CD8-positive, alpha-beta memory T cell (primary cell): ENCODE measurements around the gene GPRC5D. TPM values are rescaled to one million over a fixed set of nuclear protein-coding genes. Genes with fewer than 3 reads are reported as not detected.

Experiments used
- CTCF ChIA-PET: fragments of 350-600 bp; sonication (Branson Sonifier 250); formaldehyde crosslinking; loops from one replicate; lab custom pipeline; 2021; ENCODE audit warnings: antibody characterized with exemption; lab: Charles Lee
- POLR2A ChIA-PET: fragments of 350-600 bp; sonication (Branson Sonifier 250); formaldehyde crosslinking; loops from one replicate; lab custom pipeline; 2021; ENCODE audit warnings: antibody characterized with exemption; lab: Charles Lee
- DNase-seq, 5 donors: peaks; one replicate each; pipeline versions ENCODE4 v3.0.0 to v3.0.0-alpha.2; 2020 to 2022; ENCODE audit warnings: mixed read lengths in 1 of 5
- H3K27ac ChIP-seq: one replicate; pipeline ENCODE4 v1.7.0; 2013; ENCODE audit warnings: low read depth, mild to moderate bottlenecking, low read length, moderate library complexity
- H3K27me3 ChIP-seq: 2 replicates; pipeline ENCODE4 v1.7.0; 2013; ENCODE audit warnings: low read length, mild to moderate bottlenecking; ENCODE audit not compliant: insufficient read depth, poor library complexity, severe bottlenecking
- H3K36me3 ChIP-seq: 2 replicates; pipeline ENCODE4 v1.7.0; 2013; ENCODE audit warnings: mild to moderate bottlenecking, low read length, moderate library complexity; ENCODE audit not compliant: insufficient read depth
- H3K4me1 ChIP-seq: 2 replicates; pipeline ENCODE4 v1.7.0; 2013; ENCODE audit warnings: mild to moderate bottlenecking, low read length, moderate library complexity; ENCODE audit not compliant: insufficient read depth
- H3K4me3 ChIP-seq: 2 replicates; pipeline ENCODE4 v1.7.0; 2013; ENCODE audit warnings: mild to moderate bottlenecking, low read length
- H3K9me3 ChIP-seq: 2 replicates; pipeline ENCODE4 v1.7.0; 2013; ENCODE audit warnings: mild to moderate bottlenecking, low read length
- H3K27ac Mint-ChIP-seq, 8 donors: one replicate each; pipeline ENCODE4 v1.8.0; 2020 to 2021; ENCODE audit warnings: mixed read lengths in 8 of 8, mild to moderate bottlenecking in 6 of 8, inconsistent platforms in 3 of 8, moderate library complexity in 3 of 8
- H3K27me3 Mint-ChIP-seq, 2 donors: one replicate each; pipeline ENCODE4 v1.8.0; 2020 to 2021; ENCODE audit warnings: mixed read lengths in 2 of 2, mild to moderate bottlenecking in 1 of 2, moderate library complexity in 1 of 2
- H3K36me3 Mint-ChIP-seq, 3 donors: one replicate each; pipeline ENCODE4 v1.8.0; 2020 to 2021; ENCODE audit warnings: mixed read lengths in 3 of 3, inconsistent platforms in 1 of 3, mild to moderate bottlenecking in 1 of 3
- H3K4me1 Mint-ChIP-seq, 3 donors: one replicate each; pipeline ENCODE4 v1.8.0; 2020 to 2021; ENCODE audit warnings: mixed read lengths in 3 of 3, inconsistent platforms in 1 of 3, mild to moderate bottlenecking in 1 of 3
- H3K4me3 Mint-ChIP-seq, 7 donors: one replicate each; pipeline ENCODE4 v1.8.0; 2020 to 2021; ENCODE audit warnings: mixed read lengths in 7 of 7, mild to moderate bottlenecking in 6 of 7, moderate library complexity in 4 of 7, inconsistent platforms in 2 of 7
- H3K9me3 Mint-ChIP-seq, 5 donors: one replicate each; pipeline ENCODE4 v1.8.0; 2020 to 2022; ENCODE audit warnings: mixed read lengths in 5 of 5, mild to moderate bottlenecking in 3 of 5, moderate library complexity in 2 of 5, inconsistent platforms in 1 of 5
- polyA plus RNA-seq: library from polyadenylated mRNA; unstranded; fragments of 300-500 nt; fragmentation: Illumina TruSeq; gene quantifications from one replicate; pipeline ENCODE4 v1.2.3, GENCODE V29; 2021
- total RNA-seq, 2 experiments: library from RNA; stranded (reverse); gene quantifications; one replicate each; pipeline ENCODE4 v1.2.3, GENCODE V29; 2021

The GPRC5D gene
- total and polyA plus RNA-seq, 3 experiments from 2014 or later: 0.35 TPM; not detected in 2

DNA sequence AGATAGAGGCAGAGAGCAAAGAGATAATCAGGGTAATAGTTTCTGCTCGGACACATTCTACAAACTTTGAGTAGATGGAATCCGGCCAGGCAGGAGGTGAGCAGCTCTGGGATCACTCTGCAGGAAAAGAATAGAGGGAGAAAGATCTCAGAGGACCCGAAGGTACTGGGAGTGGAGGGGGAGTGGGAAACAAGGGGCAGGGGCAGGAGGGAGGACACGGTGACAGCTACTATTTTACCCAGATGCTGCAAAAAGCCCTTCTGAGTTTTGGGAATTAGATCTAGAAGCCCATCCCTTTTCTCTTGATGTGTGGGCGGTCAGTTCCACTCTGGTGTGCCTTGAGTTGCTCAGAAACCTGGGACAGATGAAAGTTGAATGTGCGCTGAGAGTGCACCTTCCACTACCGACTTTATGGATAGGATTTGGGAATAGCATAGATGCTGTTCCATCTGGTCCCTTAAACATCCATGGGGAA lies 60.1 kb downstream of the GPRC5D start:
- Mint-ChIP-seq H3K4me1 (peaks cover 8 to 20% (median 10%) of the 10 kb centered on the region in 3 donors), H3K27ac (no peak overlapping the region), H3K36me3 (no peaks in the 10 kb centered on the region), H3K9me3 (no peaks in the 10 kb centered on the region), H3K27me3 (peaks cover 31 to 72% of the 10 kb centered on the region in 2 donors), H3K4me3 (peak overlapping the region in 2 of 7 donors; percentile 29 to 77)
- Histone ChIP-seq H3K27ac (no peak overlapping the region), H3K27me3 (peaks cover 4% of the 10 kb centered on the region), H3K4me3 (no peak overlapping the region), H3K9me3 (no peaks in the 10 kb centered on the region), H3K36me3 (no peaks in the 10 kb centered on the region), H3K4me1 (no peaks in the 10 kb centered on the region)
- CTCF ChIA-PET: no interaction called here
- POLR2A ChIA-PET: no interaction called here
- no peak for DNase-seq

DNA sequence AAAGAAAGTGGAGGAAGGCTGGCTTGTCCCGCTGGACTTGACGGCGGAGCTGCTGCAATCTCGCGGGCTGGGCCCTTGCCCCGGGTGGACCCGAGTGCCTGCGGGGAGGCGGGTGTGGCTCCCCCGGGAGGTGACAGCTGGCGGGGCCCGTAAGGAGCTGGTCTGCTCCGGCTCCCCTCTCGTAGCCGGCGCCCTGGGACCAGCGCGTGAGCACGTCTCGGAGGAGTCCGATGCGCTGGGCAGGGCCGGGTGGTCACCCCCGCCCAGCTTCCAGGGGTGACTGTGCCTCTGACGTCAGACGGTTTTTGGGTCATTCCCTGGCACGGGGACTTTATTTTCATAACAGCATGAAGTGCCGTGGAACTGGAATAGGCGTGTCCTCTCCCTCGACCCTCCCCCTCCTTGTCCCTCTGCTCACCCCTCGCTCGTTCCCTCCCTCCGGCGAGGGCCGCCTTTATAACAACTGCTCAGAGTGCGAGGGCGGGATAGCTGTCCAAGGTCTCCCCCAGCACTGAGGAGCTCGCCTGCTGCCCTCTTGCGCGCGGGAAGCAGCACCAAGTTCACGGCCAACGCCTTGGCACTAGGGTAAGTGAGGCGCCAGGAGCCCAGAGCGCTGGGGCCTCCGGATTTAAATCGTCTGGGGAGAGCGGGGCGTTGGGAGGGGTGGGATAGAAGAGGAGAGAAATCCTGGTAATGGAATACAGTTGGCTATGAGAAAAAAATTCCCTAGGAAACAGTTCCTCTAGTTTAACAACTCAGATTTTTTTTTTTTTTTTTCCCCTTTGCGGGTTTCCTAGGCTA lies 60.7 kb downstream of the GPRC5D start, which contains the start of gene GPRC5A:
Gene GPRC5A, plus strand, starts transcription at position 483 of the 801 bp plus-strand sequence. CDS start 16,688 bp downstream, outside the sequence.
- peak within 1 kb of the TSS in 1 of 8 donors; percentile 90 for H3K27ac Mint-ChIP-seq
- peaks cover 31 to 72% of the 10 kb centered on the region in 2 donors for H3K27me3 Mint-ChIP-seq
- H3K4me3 ChIP-seq: peak within 1 kb of the TSS; percentile 27
- DNase-seq: peak in 1 of 5 donors; percentile 15
- H3K36me3 Mint-ChIP-seq: no peaks in the 10 kb centered on the region
- H3K4me1 Mint-ChIP-seq: peaks cover 8 to 20% (median 10%) of the 10 kb centered on the region in 3 donors
- H3K36me3 ChIP-seq: no peaks in the 10 kb centered on the region
- no peaks in the 10 kb centered on the region for H3K4me1 ChIP-seq
- ChIA-PET POLR2A (no interaction called here), CTCF (interaction anchor here (1.2 to 1.3 kb wide), 2 partner anchors 24 to 25 kb away, joined by 3 read pairs; no protein-coding TSS in a partner anchor)
- H3K9me3 ChIP-seq: no peaks in the 10 kb centered on the region
- H3K27ac ChIP-seq: no peak within 1 kb of the TSS
- no peaks in the 10 kb centered on the region for H3K9me3 Mint-ChIP-seq
- peaks cover 4% of the 10 kb centered on the region for H3K27me3 ChIP-seq
- H3K4me3 Mint-ChIP-seq: peak within 1 kb of the TSS; percentile 41 to 82 (median 73)

Other genes with a start within 250 kb of the GPRC5D start
- 10 to 100 TPM; 47.1 to 48.7 TPM for gene CDKN1B, start 234.8 kb downstream of the GPRC5D start, total RNA-seq
- gene CDKN1B, start 234.8 kb downstream of the GPRC5D start, polyA plus RNA-seq: 10.0 TPM
- gene APOLD1, start 166.5 kb downstream of the GPRC5D start, total RNA-seq: 1 to 10 TPM; 2.7 TPM
- gene APOLD1, start 166.5 kb downstream of the GPRC5D start, polyA plus RNA-seq: 0.68 TPM
- 100 to 1,000 TPM; 105 to 106 TPM for gene DDX47, start 138.8 kb downstream of the GPRC5D start, total RNA-seq
- gene DDX47, start 138.8 kb downstream of the GPRC5D start, polyA plus RNA-seq: 64.5 TPM
- gene GPRC5A, start 60.6 kb downstream of the GPRC5D start, total RNA-seq: not detected
- not detected for gene GPRC5A, start 60.6 kb downstream of the GPRC5D start, polyA plus RNA-seq
- gene HEBP1, start 48.1 kb upstream of the GPRC5D start, total RNA-seq: 10 to 100 TPM; 13.6 to 14.9 TPM
- gene HEBP1, start 48.1 kb upstream of the GPRC5D start, polyA plus RNA-seq: 16.6 TPM
- 1 to 10 TPM; 5.2 to 6.5 TPM for gene FAM234B, start 92.2 kb upstream of the GPRC5D start, total RNA-seq
- 2.9 TPM for gene FAM234B, start 92.2 kb upstream of the GPRC5D start, polyA plus RNA-seq
- not detected for gene GSG1, start 151.5 kb upstream of the GPRC5D start, total RNA-seq
- not detected for gene GSG1, start 151.5 kb upstream of the GPRC5D start, polyA plus RNA-seq
- gene EMP1, start 244.6 kb upstream of the GPRC5D start, total RNA-seq: 10 to 100 TPM in 1 of 2 experiments, 1 to 10 TPM in 1; 9.6 to 12.9 TPM
- 0.35 TPM for gene EMP1, start 244.6 kb upstream of the GPRC5D start, polyA plus RNA-seq